ENCODE data around the gene KRTAP1-3. TPM values are rescaled to one million over a fixed set of nuclear protein-coding genes. Genes with fewer than 3 reads are reported as not detected.

Gene KRTAP1-3
- polyA plus RNA-seq, 1 experiment: not detected

GRCh38 chr17:41009936-41010335 lies 24.7 kb downstream of the KRTAP1-3 start:
- H3K27me3 ChIP-seq (ENCODE audit: control insufficient read depth, insufficient read depth, low read length): no peaks in the 10 kb centered on the region
- no peak overlapping the region for H3K27ac ChIP-seq (ENCODE audit: low read depth, low read length)
- ChIA-PET CTCF (no interaction called here), POLR2A (interaction anchor here (0.8 kb wide), 1 partner anchor 97 kb away, joined by 3 read pairs; no protein-coding TSS in a partner anchor)
- no peak for TF ChIP-seq CTCF (IDR thresholded peaks at IDR 0.05; ENCODE audit: low read depth, low read length)
- no peak for DNase-seq (ENCODE audit: low read depth, low spot score)
- no peaks in the 10 kb centered on the region for H3K9me3 ChIP-seq (ENCODE audit: control insufficient read depth, insufficient read depth, low read length)
- no peak overlapping the region for H3K4me3 ChIP-seq (ENCODE audit: low read depth, low read length)

- no peak overlapping the region for H3K4me3 ChIP-seq (ENCODE audit: low read depth, low read length)
- H3K9me3 ChIP-seq (ENCODE audit: control insufficient read depth, insufficient read depth, low read length): no peaks in the 10 kb centered on the region
- ChIA-PET POLR2A (interaction anchor here (0.8 kb wide), 1 partner anchor 96 kb away, joined by 3 read pairs; no protein-coding TSS in a partner anchor), CTCF (no interaction called here)
- TF ChIP-seq CTCF (IDR thresholded peaks at IDR 0.05; ENCODE audit: low read depth, low read length): no peak
- no peak overlapping the region for H3K27ac ChIP-seq (ENCODE audit: low read depth, low read length)
- no peaks in the 10 kb centered on the region for H3K27me3 ChIP-seq (ENCODE audit: control insufficient read depth, insufficient read depth, low read length)
- DNase-seq (ENCODE audit: low read depth, low spot score): no peak
Observed at GRCh38 chr17:41009301-41009760, 25.3 kb downstream of the KRTAP1-3 start.

- ChIA-PET POLR2A (no interaction called here), CTCF (interaction anchor here (0.5 to 0.8 kb wide), 2 partner anchors 28 to 640 kb away, joined by 3 to 6 read pairs; no protein-coding TSS in a partner anchor)
- H3K9me3 ChIP-seq (ENCODE audit: control insufficient read depth, insufficient read depth, low read length): no peaks in the 10 kb centered on the region
- TF ChIP-seq CTCF (IDR thresholded peaks at IDR 0.05; ENCODE audit: low read depth, low read length): no peak
- H3K27ac ChIP-seq (ENCODE audit: low read depth, low read length): no peak within 1 kb of the TSS
- no peaks in the 10 kb centered on the region for H3K27me3 ChIP-seq (ENCODE audit: control insufficient read depth, insufficient read depth, low read length)
- H3K4me3 ChIP-seq (ENCODE audit: low read depth, low read length): no peak within 1 kb of the TSS
- no peak for DNase-seq (ENCODE audit: low read depth, low spot score)
Observed at GRCh38 chr17:41008811-41009210, 25.9 kb downstream of the KRTAP1-3 start, which contains the start of gene KRTAP3-1. KRTAP3-1 (minus strand) TSS chr17:41009128; CDS start chr17:41009074, 54 bp downstream.

- ChIA-PET POLR2A (no interaction called here), CTCF (no interaction called here)
- no peak for DNase-seq (ENCODE audit: low read depth, low spot score)
- H3K27ac ChIP-seq (ENCODE audit: low read depth, low read length): no peak overlapping the region
- H3K27me3 ChIP-seq (ENCODE audit: control insufficient read depth, insufficient read depth, low read length): no peaks in the 10 kb centered on the region
- no peak overlapping the region for H3K4me3 ChIP-seq (ENCODE audit: low read depth, low read length)
- TF ChIP-seq CTCF (IDR thresholded peaks at IDR 0.05; ENCODE audit: low read depth, low read length): no peak
- H3K9me3 ChIP-seq (ENCODE audit: control insufficient read depth, insufficient read depth, low read length): no peaks in the 10 kb centered on the region
Observed at GRCh38 chr17:41004397-41004796, 30.3 kb downstream of the KRTAP1-3 start.

GRCh38 chr17:41003926-41004325 lies 30.7 kb downstream of the KRTAP1-3 start:
- CTCF ChIA-PET: no interaction called here
- no peak overlapping the region for H3K27ac ChIP-seq (ENCODE audit: low read depth, low read length)
- no peak for TF ChIP-seq CTCF (IDR thresholded peaks at IDR 0.05; ENCODE audit: low read depth, low read length)
- no peaks in the 10 kb centered on the region for H3K27me3 ChIP-seq (ENCODE audit: control insufficient read depth, insufficient read depth, low read length)
- DNase-seq (ENCODE audit: low read depth, low spot score): no peak
- POLR2A ChIA-PET: no interaction called here
- no peaks in the 10 kb centered on the region for H3K9me3 ChIP-seq (ENCODE audit: control insufficient read depth, insufficient read depth, low read length)
- H3K4me3 ChIP-seq (ENCODE audit: low read depth, low read length): no peak overlapping the region
